ENCODE data around the gene F2RL3.
A peak's percentile ranks its signal among the peaks of the same experiment; 100 is the strongest.

Gene F2RL3

GRCh38 chr19:16888629-16889365 lies at the start of gene F2RL3:
F2RL3 (plus strand) TSS chr19:16888999; CDS start chr19:16889190, 191 bp downstream.
- DNase-seq (ENCODE audit: low read depth, low spot score): no peak
- no peak within 1 kb of the TSS for H3K4me3 ChIP-seq (ENCODE audit: low read depth, low read length)
- POLR2A ChIA-PET: no interaction called here
- CTCF ChIA-PET: no interaction called here
- no peak for TF ChIP-seq CTCF (IDR thresholded peaks at IDR 0.05; ENCODE audit: insufficient read depth, low read length, missing control alignments)

GRCh38 chr19:16841391-16841926 lies 47.3 kb upstream of the F2RL3 start:
- no peak for TF ChIP-seq CTCF (IDR thresholded peaks at IDR 0.05; ENCODE audit: insufficient read depth, low read length, missing control alignments)
- ChIA-PET POLR2A (no interaction called here), CTCF (no interaction called here)
- no peak for DNase-seq (ENCODE audit: low read depth, low spot score)
- H3K4me3 ChIP-seq (ENCODE audit: low read depth, low read length): no peak overlapping the region

GRCh38 chr19:16846901-16847300 lies 41.9 kb upstream of the F2RL3 start:
- TF ChIP-seq CTCF (IDR thresholded peaks at IDR 0.05; ENCODE audit: insufficient read depth, low read length, missing control alignments): no peak
- ChIA-PET CTCF (no interaction called here), POLR2A (no interaction called here)
- H3K4me3 ChIP-seq (ENCODE audit: low read depth, low read length): no peak overlapping the region
- no peak for DNase-seq (ENCODE audit: low read depth, low spot score)

GRCh38 chr19:16847430-16847829 lies 41.4 kb upstream of the F2RL3 start:
- ChIA-PET CTCF (interaction anchor here (1.3 kb wide), 1 partner anchor 12 kb away, joined by 4 read pairs; no protein-coding TSS in a partner anchor), POLR2A (no interaction called here)
- no peak for DNase-seq (ENCODE audit: low read depth, low spot score)
- no peak for TF ChIP-seq CTCF (IDR thresholded peaks at IDR 0.05; ENCODE audit: insufficient read depth, low read length, missing control alignments)
- H3K4me3 ChIP-seq (ENCODE audit: low read depth, low read length): no peak overlapping the region

GRCh38 chr19:16849168-16849567 lies 39.6 kb upstream of the F2RL3 start:
- ChIA-PET CTCF (interaction anchor here (1.2 to 1.3 kb wide), 2 partner anchors 13 to 24 kb away, joined by 3 to 4 read pairs; no protein-coding TSS in a partner anchor), POLR2A (no interaction called here)
- DNase-seq (ENCODE audit: low read depth, low spot score): no peak
- no peak for TF ChIP-seq CTCF (IDR thresholded peaks at IDR 0.05; ENCODE audit: insufficient read depth, low read length, missing control alignments)
- H3K4me3 ChIP-seq (ENCODE audit: low read depth, low read length): no peak overlapping the region

GRCh38 chr19:16850133-16850532 lies 38.7 kb upstream of the F2RL3 start:
- H3K4me3 ChIP-seq (ENCODE audit: low read depth, low read length): no peak overlapping the region
- POLR2A ChIA-PET: interaction anchor here (0.6 kb wide), 1 partner anchor 9 kb away, joined by 3 read pairs; no protein-coding TSS in a partner anchor
- TF ChIP-seq CTCF (IDR thresholded peaks at IDR 0.05; ENCODE audit: insufficient read depth, low read length, missing control alignments): no peak
- CTCF ChIA-PET: interaction anchor here (1.2 to 1.3 kb wide), 2 partner anchors 14 to 25 kb away, joined by 3 to 4 read pairs; no protein-coding TSS in a partner anchor
- DNase-seq (ENCODE audit: low read depth, low spot score): peak; percentile 19
